ENCODE measurements around the gene DGLUCY.
"Not testable (repeated sequence)": the region's sequence is repeated elsewhere in the genome, so short reads cannot be mapped to it uniquely, and the experiment has no call there.

Gene DGLUCY, protein sequence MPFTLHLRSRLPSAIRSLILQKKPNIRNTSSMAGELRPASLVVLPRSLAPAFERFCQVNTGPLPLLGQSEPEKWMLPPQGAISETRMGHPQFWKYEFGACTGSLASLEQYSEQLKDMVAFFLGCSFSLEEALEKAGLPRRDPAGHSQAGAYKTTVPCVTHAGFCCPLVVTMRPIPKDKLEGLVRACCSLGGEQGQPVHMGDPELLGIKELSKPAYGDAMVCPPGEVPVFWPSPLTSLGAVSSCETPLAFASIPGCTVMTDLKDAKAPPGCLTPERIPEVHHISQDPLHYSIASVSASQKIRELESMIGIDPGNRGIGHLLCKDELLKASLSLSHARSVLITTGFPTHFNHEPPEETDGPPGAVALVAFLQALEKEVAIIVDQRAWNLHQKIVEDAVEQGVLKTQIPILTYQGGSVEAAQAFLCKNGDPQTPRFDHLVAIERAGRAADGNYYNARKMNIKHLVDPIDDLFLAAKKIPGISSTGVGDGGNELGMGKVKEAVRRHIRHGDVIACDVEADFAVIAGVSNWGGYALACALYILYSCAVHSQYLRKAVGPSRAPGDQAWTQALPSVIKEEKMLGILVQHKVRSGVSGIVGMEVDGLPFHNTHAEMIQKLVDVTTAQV

DNA sequence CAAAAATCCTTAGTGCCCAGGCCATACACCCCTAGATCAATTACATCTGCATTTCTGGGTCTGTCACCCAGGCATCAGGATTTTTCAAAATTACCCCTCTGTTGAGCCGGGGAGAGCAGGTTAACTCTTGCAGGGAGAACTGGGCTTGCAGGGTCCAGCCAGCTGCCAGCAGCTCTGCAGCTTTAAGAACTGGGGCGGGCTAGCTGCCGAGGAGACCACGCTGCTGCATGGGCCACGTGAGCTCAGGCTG is at the start of gene DGLUCY:
Gene DGLUCY (plus strand): TSS at position 245 of the 250 bp plus-strand sequence. CDS start 46,222 bp downstream, outside the sequence.
- peak; percentile 81 for DNase-seq

DNA sequence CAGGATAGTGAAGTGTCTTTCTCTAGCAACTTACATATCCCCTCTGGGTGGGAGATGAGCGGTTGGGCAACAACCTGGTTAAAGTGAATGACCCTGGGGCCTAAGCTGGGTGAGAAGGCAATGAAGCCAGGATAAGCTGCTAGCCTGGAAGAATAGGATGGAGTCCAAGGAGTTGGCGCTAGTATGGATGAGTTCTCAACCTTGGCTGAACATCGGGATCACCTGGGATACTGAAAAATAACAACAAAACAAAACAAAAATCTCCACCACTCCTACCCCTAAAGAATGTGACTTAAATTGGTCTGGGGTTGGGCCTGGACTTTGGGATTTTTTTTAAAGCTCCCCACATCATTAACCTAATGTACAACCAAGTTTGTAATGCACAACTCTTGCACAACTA is 48.6 kb upstream of the DGLUCY start:
- DNase-seq, result no peak

DNA sequence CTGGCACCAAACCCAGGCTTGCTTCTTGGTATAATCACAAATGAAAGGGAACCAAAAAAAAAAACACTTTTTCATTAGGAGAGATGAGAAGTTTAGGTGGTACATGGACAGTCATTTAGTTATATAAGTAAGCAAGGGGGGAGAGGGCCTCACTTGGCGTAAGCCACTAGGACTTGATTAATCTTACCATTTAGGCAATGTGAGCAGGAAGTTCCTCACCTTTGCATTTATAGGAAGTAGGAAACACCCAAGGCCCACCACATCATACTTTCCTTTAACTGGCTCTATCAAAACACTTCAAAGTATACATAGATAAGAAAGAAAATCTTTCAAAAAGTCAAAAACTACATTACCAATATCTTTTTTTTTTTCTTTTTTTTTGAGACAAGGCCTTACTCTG is 46.7 kb upstream of the DGLUCY start:
- no peak for DNase-seq

DNA sequence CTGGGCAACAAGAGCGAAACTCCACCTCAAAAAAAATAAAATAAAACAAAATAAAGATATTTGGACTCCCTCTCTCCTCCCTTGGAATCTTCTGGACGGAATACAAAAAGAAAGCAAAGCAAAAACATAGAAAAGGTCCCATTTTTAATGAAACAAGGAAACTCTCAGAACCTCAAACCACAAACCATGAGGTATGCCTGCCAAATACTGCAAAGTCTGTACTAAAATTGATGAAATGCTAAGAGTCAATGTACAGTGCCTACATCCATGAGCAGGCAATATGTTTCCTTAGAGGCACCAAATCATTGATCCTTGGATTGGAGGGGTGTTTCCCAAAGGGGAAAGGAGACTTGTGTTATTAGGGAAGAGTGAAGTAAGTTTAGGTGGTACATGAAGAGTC is 45.2 kb upstream of the DGLUCY start:
- DNase-seq, result no peak

DNA sequence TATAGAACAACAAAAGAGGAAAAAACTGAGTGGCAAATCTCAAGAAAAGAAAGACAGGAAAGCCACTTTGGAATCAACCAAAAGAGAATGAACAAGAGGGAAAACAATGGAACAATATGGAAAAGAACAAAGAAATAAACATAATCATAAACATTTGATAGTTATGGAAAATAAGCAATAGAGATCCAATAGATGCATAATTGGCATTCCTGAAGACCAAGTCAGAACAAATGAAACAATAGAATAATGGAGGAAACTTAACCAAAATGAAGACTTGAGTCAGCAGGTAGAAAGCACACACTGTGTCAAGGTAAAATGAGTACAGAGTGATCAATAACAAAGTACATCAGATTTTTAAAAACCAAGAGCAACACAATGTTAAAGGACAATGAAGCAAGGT is 43.3 kb upstream of the DGLUCY start:
- no peak for DNase-seq

DNA sequence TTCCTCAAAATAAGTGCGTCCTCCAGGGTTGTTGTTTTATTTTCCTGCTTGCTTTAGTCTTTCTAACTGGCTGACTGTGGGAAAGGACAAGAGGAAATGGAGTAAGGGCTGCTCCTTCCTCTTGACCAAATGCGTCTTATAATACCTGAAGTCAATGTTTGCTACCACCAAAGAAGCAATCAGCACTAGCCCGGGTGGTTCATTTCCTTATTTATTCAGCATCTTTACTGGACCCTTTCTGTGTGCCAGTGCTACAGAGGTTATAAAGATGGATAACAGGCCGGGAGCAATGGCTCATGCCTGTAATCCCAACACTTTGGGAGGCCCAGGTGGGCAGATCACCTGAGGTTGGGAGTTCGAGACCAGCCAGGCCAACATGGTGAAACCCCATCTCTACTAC is 38.3 kb upstream of the DGLUCY start:
- no peak for DNase-seq

DNA sequence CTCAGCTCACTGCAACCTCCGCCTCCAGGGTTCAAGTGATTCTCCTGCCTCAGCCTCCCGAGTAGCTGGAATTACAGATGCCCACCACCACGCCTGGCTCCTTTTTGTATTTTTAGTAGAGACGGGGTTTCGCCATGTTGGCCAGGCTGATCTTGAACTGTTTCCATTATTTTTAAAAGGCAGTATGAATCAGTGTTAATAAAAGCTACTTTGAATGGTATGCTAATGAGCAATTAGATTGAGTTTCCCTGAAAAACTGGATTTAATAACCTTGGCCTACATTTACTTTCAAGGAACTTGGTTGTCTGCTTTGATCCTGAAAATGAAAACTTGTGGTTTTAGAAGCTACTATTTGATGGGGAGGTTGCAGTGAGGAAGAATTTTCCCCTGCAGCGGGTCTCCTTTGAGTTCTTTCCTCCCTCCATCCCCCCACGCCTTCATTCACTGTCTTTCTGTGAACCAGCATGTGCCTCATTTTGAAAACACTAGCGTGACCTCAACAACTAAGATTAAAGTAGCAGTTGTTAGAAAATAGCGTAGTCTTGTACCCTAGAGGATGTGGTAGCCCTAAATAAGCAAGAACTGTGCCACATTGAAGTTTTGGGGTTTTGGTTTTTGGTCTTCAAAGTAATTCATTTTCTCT is 35.7 kb upstream of the DGLUCY start:
- DNase-seq, result no peak

DNA sequence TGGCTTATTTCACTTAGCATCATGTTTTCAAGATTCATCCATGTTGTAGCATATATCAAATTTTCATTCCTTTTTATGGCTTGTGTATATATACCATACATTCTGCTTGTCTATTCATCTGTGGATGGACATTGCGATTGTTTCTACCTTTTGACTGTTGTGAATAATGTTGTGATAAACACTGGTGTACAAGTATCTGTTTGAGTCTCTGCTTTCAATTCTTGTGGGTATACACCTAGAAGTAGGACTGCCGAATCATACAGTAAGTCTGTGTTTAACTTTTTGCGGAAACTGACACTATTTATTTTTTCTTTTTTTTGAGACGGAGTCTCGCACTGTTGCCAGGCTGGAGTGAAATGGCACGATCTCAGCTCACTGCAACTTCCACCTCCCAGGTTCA is 33.8 kb upstream of the DGLUCY start:
- no peak for DNase-seq

DNA sequence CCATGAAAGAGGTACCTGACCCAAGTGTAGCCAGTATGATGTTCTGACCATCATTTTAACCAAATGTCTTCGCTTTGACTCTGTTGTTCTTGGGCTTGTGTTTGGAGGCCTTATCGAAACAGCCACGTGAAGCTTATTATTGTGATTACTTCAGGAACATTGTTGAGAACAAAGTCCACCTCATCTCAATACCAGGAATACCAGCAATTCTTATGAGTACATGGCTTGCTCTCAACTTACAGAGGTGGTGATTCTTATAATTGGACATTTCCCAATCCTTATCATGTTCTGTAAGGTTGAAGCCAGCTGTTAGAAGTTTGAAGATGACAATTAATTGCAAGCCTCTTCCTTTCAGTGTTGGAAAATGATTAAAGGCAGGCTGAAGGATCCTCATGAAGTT is 31.6 kb upstream of the DGLUCY start:
- no peak for DNase-seq

DNA sequence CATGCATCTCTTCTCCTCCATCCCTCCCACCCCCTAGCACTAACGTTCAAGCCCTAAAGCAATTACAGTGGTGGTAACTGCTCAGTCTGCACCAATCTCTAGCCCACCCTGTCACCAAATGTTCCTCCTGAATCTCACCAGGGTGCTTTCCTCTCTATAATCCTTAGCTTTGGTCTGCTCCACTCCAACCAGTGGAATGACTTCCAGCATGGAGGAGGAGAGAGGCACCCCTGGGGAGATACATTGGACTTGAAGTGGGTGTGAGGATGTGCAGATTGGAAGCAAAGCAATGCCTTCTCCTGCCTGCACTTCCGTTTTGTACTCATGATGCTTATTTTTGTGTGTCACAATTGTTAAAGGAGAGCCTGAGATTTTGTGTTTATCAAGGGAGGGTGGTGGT is 29.4 kb upstream of the DGLUCY start:
- no peak for DNase-seq

DNA sequence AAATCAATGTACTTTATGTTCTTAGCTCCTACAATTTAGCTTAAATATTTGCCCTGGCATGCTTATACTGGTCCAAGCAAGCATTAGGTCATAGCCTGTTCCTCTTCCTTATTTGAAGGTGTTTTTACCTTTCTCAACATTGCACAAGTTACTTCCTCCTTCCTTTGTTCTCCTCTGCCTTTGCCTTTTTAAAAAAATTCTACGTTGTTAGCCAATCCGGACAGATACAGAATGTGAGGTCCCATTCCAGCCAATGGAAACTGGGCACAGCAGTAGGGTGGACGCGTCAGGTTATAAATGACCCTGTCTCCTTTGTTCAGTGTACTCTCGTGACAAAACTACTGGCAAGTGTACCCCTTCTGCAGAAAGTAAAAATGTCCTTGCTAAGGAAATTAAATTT is 26.4 kb upstream of the DGLUCY start:
- DNase-seq, result not testable (repeated sequence)

DNA sequence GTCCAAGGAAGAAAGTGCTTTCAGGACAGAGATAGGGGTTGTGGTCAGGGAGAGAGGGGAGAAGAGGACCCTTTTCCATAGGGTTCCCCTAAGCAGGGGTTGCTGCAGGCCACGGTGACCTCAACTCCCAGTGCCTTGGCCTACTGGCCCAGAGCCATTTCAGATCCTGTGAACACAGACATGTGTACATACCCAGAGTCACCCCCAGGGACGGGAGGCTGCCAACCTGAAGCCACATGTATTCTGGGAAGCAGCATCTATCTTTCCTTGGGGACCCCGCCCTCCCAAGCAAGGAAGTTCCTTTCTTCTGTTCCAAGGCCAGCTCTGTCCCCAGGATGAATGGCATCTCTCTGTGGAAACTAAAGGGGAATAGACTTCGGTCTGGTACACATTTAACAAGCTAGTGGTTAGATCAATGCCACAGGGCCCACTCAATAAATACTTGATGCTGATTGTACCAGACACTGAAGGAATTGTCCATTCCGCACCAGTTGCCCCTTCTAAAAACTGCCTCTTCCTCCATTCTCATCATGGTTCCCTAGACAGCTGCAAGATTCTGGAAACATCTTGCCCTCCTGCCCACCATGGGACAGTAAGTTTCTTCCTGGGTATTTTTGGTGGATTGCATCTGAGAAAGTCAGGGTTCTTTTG is 25.2 kb upstream of the DGLUCY start:
- DNase-seq, result no peak

DNA sequence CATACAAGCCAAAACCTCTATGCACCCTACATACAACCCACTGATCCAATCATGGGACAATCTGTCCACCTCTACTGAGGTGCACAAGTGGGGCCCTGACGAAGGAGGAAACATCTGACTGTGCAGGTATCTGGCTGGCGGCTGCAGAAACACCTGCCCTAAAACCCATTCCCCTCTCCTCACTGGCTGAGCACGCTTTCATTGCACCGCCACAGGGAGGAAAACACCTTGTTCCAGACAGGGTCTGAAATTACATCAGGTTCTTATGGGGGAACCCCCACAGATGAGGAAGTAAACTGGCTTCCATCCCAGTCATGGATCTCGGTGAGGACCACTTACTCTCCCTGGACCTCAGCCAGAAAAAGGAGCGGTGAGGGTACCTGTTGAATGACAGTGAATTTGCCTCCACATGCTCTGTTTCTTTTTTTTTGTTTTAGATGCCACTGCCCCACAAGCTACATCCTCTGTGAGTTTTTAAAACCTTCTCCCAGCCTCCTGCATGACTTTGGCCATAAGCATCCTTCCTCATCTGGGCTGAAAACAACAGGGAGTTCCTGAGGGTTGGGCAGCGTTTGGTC is 23.8 kb upstream of the DGLUCY start:
- no peak for DNase-seq

DNA sequence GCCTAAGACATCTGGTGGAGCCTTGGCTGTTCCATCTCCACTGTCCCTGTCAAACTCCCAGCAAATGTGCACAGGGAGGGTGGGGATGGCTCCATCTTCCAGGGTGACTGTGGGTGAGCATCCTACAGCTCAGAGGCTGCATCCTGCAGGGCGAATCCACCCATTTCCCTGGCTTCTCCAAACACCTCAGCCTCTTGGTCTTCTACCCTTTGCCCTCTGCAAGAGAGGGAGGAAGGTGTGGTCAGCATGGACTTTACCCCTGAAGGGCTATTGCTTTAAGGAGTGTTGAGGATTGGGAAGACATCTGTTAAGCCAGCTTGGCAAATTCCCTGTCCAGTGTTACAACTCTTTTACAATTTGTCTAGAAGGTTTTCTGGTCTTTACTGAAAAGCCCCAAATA is 23.1 kb upstream of the DGLUCY start:
- DNase-seq, result no peak

DNA sequence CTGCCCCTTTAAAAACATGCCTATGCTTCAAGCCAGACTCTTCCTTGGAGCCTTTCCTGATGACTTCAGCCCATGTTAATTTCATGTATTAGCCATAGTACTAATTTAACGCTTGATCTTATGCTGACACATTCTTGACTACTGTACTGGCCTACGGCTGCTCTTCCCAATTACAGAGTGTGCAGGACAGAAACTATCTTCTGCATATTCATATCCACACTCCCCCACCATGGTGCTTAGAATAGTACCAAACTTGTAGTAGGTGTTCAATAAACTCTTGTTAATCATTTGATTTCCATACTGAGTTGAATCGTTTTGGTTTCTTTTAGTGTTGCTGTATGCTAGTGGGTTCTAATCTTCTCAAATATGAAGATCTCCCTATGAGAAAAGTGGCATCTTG is 21.8 kb upstream of the DGLUCY start:
- no peak for DNase-seq

DNA sequence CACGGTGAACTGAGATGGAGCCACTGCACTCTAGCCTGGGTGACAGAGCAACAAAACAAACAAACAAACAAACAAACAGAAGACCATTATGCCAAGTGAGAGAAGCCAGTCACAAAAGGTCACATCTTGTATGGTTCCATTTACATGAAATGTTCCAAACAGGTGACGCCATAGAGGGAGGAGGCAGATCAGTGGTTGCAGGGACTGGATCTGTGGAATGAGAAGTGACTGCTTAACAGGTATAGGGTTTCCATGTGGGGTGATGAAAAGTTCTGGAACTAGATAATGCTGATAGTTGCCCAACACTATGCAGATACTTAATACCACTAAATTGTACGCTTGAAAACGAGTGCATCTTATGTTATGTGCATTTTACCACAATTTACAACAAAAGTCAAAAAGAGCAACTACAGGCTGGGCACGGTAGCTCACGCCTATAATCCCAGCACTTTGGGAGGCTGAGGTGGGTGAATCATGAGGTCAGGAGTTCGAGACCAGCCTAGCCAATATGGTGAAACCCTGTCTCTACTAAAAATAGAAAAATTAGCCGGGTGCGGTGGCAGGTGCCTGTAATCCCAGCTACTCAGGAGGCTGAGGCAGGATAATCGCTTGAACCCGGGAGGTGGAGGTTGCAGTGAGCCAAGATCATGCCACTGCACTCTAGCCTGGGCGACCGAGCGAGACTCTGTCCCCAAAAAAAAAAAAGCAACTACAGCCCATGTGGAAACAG is 20.0 kb upstream of the DGLUCY start:
- not testable (repeated sequence) for DNase-seq

DNA sequence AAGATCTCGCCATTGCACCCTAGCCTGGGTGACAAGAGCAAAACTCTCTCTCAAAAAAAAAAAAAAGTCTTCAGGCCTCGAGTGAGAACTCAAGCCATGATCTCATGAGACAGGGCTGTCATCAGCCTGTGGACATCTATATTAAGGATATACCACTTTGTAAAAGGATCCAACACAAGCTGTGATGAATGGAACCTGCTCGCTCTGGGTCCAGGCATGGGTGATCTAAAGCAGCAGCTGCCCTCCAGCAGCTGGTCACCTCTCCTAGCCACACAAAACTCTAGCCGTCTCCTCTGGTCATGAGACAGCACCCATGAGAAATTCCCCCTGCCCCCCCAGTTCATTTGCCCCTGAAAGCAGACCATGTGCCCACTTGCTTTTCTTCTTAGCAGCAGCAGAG is 19.1 kb upstream of the DGLUCY start:
- DNase-seq, result no peak

DNA sequence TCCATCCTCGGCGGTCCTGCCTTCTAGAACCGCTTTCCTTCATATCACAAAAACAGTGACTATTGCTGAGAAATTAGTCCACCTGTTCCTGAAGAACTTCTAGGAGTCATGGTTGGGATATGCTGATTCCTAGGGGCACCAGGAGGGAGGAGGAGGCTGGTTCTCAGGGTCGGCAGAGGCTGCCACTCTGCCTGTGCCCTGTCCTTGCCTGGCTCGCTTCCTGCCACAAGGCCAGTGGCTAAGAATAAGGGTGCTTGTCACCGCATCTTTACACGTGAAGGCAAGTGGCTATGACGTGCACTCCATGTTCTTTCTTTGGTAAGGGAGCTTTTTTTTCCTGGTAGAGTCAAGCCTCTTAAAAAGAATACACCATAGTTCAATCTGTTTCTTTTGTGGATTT is 18.7 kb upstream of the DGLUCY start:
- DNase-seq, result no peak

DNA sequence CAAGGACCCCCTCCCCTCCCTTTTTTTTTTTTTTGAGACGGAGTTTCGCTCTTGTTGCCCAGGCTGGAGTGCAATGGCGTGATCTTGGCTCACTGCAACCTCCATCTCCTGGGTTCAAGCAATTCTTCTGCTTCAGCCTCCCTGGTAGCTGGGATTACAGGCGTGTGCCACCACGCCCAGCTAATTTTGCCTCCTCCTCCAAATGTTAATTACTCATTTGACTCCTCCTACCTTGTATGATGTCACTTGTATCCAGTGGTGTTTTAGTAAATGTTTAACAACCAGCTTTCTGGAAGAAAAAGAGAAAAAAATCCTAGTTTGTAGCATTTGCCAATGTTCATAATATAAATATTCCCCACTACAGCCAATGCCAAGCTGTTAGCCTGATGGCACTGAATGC is 16.2 kb upstream of the DGLUCY start:
- not testable (repeated sequence) for DNase-seq

DNA sequence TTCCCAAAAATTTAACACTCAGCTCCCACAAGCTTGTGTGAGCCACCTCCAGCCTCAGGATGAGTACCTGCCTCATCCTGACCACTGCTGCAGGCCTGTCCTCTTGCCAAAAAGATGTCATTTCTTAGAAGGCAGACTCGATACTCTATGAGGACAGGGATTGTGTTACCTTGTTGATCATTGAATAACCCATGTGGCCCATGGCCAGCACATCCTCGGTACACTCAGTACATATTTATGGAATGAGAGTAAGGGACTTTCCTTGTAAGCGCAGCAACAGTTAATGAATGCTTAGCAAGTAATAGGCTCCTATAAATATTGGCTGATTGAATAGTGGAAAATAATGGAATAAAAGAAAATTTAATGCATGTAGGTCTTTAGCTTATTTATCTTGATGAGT is 15.3 kb upstream of the DGLUCY start:
- DNase-seq, result no peak

DNA sequence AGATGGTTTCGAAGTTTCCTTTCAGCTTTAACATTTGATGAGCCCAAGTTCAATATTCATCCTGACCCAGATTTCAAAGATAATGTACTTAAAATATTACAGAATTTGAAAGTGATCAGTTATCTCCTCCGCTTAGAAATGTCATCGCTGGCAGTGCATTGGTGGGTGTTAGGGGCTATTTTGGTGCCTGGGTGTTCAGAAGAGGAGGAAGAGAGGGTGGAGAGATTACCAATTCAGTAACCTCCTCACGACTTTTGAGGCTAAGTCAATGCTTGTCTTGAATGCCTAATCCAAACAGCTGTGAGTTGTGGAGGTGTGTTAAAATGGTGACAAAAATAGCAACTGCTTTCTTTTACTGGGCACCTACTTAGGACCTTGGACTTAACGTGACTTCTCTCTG is 13.8 kb upstream of the DGLUCY start:
- DNase-seq, result no peak

DNA sequence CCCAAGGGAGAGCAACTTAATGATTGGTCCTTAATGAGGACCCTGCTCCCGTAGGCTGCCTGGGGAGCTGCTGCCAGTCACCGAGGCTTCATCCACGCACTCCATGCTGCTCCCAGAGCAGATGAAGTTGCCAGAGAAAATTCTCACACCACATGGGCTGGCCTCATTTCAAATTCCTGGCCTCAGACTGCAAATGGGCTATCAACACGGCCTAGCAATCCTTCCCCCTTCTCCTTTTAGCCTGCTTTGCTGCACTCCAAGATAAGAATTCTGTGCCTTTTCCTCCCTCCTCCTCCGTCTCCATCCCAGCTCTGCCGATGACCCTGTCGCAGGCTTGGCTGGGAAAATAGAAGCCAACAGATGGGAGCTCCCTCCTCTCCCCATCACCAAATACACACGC is 10.8 kb upstream of the DGLUCY start:
- DNase-seq, result no peak
